Measurements from ENCODE around the gene NLN.
A peak's percentile ranks its signal among the peaks of the same experiment; 100 is the strongest.

Gene NLN

GRCh38 chr5:65823845-65824445, 101.9 kb downstream of the NLN start:
- no peak overlapping the region for H3K4me3 ChIP-seq (ENCODE audit: low read depth, low read length)
- H3K27ac ChIP-seq (ENCODE audit: extremely low read depth, low read depth, low read length): no peak overlapping the region
- H3K4me1 ChIP-seq (ENCODE audit: control insufficient read depth, insufficient read depth, low read length): peaks cover 4% of the 10 kb centered on the region; the same call in 1 of the 2 replicates
- POLR2A ChIA-PET: no interaction called here
- CTCF ChIA-PET: interaction anchor here (1.3 to 1.8 kb wide), 2 partner anchors 11 to 350 kb away, joined by 3 to 7 read pairs; no protein-coding TSS in a partner anchor
- no peak for TF ChIP-seq GLIS1 (tag by site-specific recombination; IDR thresholded peaks at IDR 0.05)
- no peaks in the 10 kb centered on the region for H3K9me3 ChIP-seq (ENCODE audit: control insufficient read depth, insufficient read depth, low read depth, low read length)
- H3K36me3 ChIP-seq (ENCODE audit: control insufficient read depth in 2 of 2, insufficient read depth in 1 of 2, low read length in 2 of 2): no peaks in the 10 kb centered on the region

GRCh38 chr5:65825408-65826328, 103.7 kb downstream of the NLN start:
- POLR2A ChIA-PET: no interaction called here
- Histone ChIP-seq H3K9me3 (ENCODE audit: control insufficient read depth, insufficient read depth, low read depth, low read length) (no peaks in the 10 kb centered on the region), H3K4me1 (ENCODE audit: control insufficient read depth, insufficient read depth, low read length) (peaks cover 4% of the 10 kb centered on the region; the same call in 1 of the 2 replicates), H3K27ac (ENCODE audit: extremely low read depth, low read depth, low read length) (no peak overlapping the region), H3K4me3 (ENCODE audit: low read depth, low read length) (no peak overlapping the region), H3K36me3 (ENCODE audit: control insufficient read depth in 2 of 2, insufficient read depth in 1 of 2, low read length in 2 of 2) (no peaks in the 10 kb centered on the region)
- TF ChIP-seq ZNF114 (tag by site-specific recombination; IDR thresholded peaks at IDR 0.05): no peak
- no peak for TF ChIP-seq PRDM4 (tag by site-specific recombination; IDR thresholded peaks at IDR 0.05)
- no peak for TF ChIP-seq ZSCAN4 (tag by site-specific recombination; IDR thresholded peaks at IDR 0.05)
- TF ChIP-seq ZNF174 (tag by site-specific recombination; IDR thresholded peaks at IDR 0.05): no peak
- no peak for TF ChIP-seq ZNF449 (tag by site-specific recombination; IDR thresholded peaks at IDR 0.05)
- TF ChIP-seq ZNF175 (tag by site-specific recombination; IDR thresholded peaks at IDR 0.05): no peak
- CTCF ChIA-PET: interaction anchor here (0.6 to 1.2 kb wide), 3 partner anchors 8 to 349 kb away, joined by 3 to 4 read pairs (median 3); no protein-coding TSS in a partner anchor

- Histone ChIP-seq H3K9me3 (ENCODE audit: control insufficient read depth, insufficient read depth, low read depth, low read length) (no peaks in the 10 kb centered on the region), H3K27ac (ENCODE audit: extremely low read depth, low read depth, low read length) (no peak overlapping the region), H3K4me1 (ENCODE audit: control insufficient read depth, insufficient read depth, low read length) (peaks cover 7% of the 10 kb centered on the region), H3K36me3 (ENCODE audit: control insufficient read depth in 2 of 2, insufficient read depth in 1 of 2, low read length in 2 of 2) (no peaks in the 10 kb centered on the region), H3K4me3 (ENCODE audit: low read depth, low read length) (no peak overlapping the region)
- TF ChIP-seq WT1 (tag by site-specific recombination; IDR thresholded peaks at IDR 0.05) (0 out of 2 replicates have a peak, but pooled peaks have one; percentile 21), BCL11B (tag by site-specific recombination; IDR thresholded peaks at IDR 0.05; ENCODE audit: low read depth) (no peak), TCF7L2 (IDR thresholded peaks at IDR 0.05; ENCODE audit: borderline replicate concordance, low read depth, low read length) (peak; percentile 86), SP7 (tag by site-specific recombination; IDR thresholded peaks at IDR 0.05) (no peak), MZF1 (tag by site-specific recombination; IDR thresholded peaks at IDR 0.05; ENCODE audit: borderline replicate concordance) (peak; percentile 75; the same call in 1 of the 2 replicates), PRDM10 (tag by site-specific recombination; IDR thresholded peaks at IDR 0.05) (peak; percentile 44; the same call in 1 of the 2 replicates), KLF1 (tag by site-specific recombination; IDR thresholded peaks at IDR 0.05) (no peak)
- ChIA-PET POLR2A (no interaction called here), CTCF (interaction anchor here (0.6 to 0.8 kb wide), 3 partner anchors 8 to 86 kb away, joined by 3 to 5 read pairs (median 3); no protein-coding TSS in a partner anchor)
Observed at GRCh38 chr5:65828022-65828896, 106.3 kb downstream of the NLN start.
